ENCODE measurements around the gene CENPM.

Gene CENPM

GRCh38 chr22:41943661-41944209 is 3.2 kb downstream of the CENPM start:
- no peak for TF ChIP-seq CTCF (IDR thresholded peaks at IDR 0.05)

- TF ChIP-seq CTCF (IDR thresholded peaks at IDR 0.05) = peak; percentile 89
These were observed 5.9 kb downstream of the CENPM start for GRCh38 chr22:41940832-41941765.

DNA sequence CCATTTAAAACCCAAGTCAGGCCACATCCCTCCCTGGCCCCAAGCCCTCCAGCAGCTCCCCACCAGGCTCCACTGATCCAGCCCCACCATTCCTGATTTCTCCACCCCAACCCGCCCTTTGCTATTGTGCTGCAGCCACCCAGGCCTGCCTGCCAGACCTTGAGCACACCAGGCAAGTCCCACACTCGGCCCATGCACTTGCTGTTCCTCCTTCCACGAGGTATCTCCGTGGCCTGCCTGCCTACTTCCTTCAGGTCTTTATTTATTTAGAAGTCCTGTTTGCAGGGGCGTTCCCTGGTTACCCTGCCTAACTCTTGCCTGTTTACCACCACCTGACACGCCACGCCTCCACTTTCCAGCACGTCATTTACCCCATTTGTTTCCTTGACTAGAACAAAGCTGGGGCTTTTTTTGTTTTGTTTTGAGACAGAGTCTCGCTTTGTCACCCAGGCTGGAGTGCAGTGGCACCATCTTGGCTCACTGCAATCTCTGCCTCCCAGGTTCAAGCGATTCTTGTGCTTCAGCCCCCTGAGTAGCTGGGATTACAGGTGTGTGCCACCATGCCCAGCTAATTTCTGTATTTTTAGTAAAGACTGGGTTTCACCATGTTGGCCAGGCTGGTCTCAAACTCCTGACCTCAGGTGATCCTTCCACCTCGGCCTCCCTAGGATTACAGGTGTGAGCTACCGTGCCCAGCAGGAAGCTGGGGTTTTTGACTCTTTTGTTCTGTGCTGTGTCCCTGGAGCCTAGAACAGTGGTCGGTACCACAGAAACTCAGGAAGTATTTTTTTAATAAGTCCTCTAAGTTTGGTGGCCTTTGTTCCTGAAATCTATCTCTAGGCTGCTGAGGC is 6.7 kb downstream of the CENPM start:
- no peak for TF ChIP-seq CTCF (IDR thresholded peaks at IDR 0.05)

- TF ChIP-seq CTCF (IDR thresholded peaks at IDR 0.05) = no peak
These were observed 10.1 kb downstream of the CENPM start for GRCh38 chr22:41936894-41937169.

GRCh38 chr22:41935509-41935908 is 11.4 kb downstream of the CENPM start:
- TF ChIP-seq CTCF (IDR thresholded peaks at IDR 0.05) = no peak

GRCh38 chr22:41935015-41935351 is 12.0 kb downstream of the CENPM start:
- no peak for TF ChIP-seq CTCF (IDR thresholded peaks at IDR 0.05)

DNA sequence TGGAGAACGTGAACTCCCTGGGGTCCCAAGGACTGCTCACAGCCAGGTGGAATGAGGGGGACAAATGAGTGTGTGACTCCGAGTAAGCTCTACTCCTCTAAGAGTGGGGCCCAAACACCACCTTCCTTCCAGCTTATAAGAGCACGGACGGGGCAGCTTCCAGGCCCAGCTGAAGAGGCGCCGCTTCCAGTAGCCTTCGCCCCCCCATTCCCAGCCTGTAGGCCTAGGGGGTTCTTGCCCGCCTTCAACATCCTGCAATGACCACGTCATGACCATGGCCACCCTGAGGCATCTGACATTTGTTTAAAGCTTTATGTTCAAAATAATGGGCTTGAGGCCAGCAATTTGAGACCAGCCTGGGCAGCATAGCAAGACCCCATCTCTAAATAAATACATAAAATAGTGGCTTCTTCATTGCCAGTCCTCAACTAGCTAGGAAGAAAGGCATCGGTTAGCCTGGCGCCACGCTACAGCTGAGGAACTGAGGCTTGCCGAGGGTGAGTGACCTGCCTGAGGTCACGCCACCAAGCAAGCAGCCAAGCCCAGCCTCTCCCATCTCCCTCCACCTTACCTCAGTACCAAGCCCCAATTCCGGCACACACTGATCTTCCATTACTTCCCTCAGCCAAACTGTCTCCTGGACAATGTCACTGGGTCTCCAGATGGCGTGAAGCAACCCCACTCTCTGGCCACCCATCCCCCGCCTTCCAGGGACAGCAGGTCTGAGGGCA is 12.5 kb downstream of the CENPM start:
- no peak for TF ChIP-seq CTCF (IDR thresholded peaks at IDR 0.05)
